GM12865 (cell line): ENCODE results near the gene ATP5IF1.

Experiments
- DNase-seq: peaks from one replicate; pipeline ENCODE4 v3.0.0; 2010; ENCODE audit warnings: low read depth
- H3K4me3 ChIP-seq: 2 replicates; pipeline ENCODE4 v1.5.1; 2011; ENCODE audit warnings: mild to moderate bottlenecking, low read depth, low read length, control low read depth
- TF ChIP-seq, protein P1 (sequence below): IDR thresholded peaks from 2 replicates; pipeline ENCODE4 v1.5.1; 2011; ENCODE audit warnings: low read length, control low read depth, low read depth, inconsistent platforms; ENCODE audit not compliant: insufficient read depth; ENCODE audit errors: missing control alignments

The ATP5IF1 gene

DNA sequence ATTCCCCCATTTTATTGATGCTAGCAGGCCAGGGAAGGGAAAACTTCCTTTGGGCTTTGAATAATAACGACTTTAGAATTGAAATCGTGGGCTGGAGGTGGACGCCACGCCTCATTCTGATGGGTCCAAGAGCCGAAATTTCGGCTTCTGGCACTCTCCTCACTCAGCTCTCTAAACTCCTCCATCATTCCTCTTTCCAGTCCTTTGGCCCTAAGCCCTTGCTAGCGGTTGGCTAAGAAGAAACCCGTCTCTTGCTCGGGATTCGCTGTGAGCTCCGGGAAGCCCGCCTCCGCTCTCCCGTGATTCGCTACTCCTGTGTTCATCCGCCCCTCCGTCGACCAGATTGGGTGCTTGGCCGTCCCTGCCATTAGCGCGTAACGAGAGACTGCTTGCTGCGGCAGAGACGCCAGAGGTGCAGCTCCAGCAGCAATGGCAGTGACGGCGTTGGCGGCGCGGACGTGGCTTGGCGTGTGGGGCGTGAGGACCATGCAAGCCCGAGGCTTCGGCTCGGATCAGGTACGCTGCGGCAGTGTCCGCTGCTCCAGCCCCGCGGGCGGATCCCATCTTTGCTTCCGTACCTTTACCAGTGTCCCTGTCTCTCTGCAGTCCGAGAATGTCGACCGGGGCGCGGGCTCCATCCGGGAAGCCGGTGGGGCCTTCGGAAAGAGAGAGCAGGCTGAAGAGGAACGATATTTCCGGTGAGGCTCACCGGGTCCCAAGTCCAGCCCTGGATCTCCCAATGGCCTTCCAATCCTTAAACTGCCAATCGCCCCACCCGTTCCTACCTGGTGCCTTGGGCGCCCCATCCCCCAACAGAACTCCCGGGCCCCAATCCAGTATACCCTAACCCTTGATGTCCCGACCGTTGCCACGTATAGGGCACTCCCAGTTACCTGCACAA lies at the start of gene ATP5IF1:
TSS of gene ATP5IF1 (plus strand) at position 370 of the 901 bp plus-strand sequence. CDS start at position 430, 60 bp downstream.
- DNase-seq: peak; percentile 99
- peak within 1 kb of the TSS; percentile 90 for H3K4me3 ChIP-seq
- TF ChIP-seq, protein P1, sequence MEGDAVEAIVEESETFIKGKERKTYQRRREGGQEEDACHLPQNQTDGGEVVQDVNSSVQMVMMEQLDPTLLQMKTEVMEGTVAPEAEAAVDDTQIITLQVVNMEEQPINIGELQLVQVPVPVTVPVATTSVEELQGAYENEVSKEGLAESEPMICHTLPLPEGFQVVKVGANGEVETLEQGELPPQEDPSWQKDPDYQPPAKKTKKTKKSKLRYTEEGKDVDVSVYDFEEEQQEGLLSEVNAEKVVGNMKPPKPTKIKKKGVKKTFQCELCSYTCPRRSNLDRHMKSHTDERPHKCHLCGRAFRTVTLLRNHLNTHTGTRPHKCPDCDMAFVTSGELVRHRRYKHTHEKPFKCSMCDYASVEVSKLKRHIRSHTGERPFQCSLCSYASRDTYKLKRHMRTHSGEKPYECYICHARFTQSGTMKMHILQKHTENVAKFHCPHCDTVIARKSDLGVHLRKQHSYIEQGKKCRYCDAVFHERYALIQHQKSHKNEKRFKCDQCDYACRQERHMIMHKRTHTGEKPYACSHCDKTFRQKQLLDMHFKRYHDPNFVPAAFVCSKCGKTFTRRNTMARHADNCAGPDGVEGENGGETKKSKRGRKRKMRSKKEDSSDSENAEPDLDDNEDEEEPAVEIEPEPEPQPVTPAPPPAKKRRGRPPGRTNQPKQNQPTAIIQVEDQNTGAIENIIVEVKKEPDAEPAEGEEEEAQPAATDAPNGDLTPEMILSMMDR: no peak

DNA sequence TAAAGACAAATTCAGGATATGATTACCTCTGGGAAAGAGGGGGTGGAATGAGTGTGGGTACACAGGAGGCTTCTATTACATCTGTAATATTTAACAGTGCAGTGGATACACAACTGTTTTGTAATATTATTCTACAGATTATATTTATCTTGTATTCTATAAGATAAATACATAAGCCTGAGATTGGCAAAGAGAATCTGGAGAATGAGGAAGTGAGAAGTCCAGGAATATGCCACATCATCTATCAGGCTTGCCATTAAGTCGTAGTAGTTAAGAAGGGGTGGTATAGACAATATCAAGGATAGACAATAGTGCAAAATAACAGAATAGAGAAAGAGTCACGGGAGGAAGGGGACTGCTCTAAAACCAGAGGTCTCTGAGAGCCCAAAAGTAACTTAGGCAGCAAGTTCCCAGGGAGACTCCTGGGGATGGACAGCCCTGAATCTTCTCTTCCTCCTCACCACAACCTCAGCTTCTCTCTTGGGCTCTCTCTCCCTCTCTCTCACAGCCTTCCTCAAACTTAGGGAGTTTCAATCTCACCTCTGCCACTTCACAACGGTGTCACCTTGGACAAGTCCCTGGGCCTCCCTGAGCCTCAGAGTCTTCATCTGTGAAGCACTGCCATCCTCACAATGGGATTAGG lies 45.5 kb upstream of the ATP5IF1 start:
- TF ChIP-seq, protein P1: no peak
- DNase-seq: no peak
- H3K4me3 ChIP-seq: no peak overlapping the region

- no peak for DNase-seq
- no peak overlapping the region for H3K4me3 ChIP-seq
- TF ChIP-seq, protein P1: no peak
These were observed 44.8 kb upstream of the ATP5IF1 start for GRCh38 chr1:28190996-28191645.

DNA sequence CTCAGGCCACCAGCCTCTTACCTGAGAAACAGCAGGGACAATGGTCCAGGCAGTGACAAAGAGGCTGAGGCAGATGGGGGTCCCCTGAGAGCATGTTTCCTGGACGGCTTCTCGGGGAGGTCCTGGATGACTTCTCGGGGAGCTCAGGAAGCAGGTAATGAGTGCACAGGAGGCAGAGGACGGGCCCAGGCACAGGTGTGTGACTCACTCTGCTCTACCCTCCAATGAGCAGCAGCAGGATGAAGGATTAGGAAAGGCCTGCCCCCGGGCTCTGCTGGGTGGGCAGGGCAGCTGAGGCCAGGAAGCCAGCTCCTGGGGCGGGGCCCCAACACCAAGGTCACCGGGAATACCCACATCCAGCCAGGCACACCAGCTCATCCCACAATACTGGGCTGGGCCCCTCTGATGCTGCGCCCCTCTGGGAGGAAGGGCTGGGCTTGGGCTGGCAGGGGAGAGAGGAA lies 42.2 kb upstream of the ATP5IF1 start:
- no peak overlapping the region for H3K4me3 ChIP-seq
- TF ChIP-seq, protein P1: no peak
- no peak for DNase-seq

GRCh38 chr1:28194326-28195035 lies 41.4 kb upstream of the ATP5IF1 start:
- H3K4me3 ChIP-seq: no peak overlapping the region
- no peak for DNase-seq
- TF ChIP-seq, protein P1: no peak

- TF ChIP-seq, protein P1: no peak
- DNase-seq: no peak
These were observed 40.1 kb upstream of the ATP5IF1 start for GRCh38 chr1:28195780-28196179.

More at GRCh38 chr1:28195780-28196179, 40.1 kb upstream of the ATP5IF1 start:
- no peak overlapping the region for H3K4me3 ChIP-seq
